NB4 (cell line): ENCODE measurements around the gene OPHN1.

Source experiments
- DNase-seq: peaks from one replicate; pipeline ENCODE4 v3.0.0; 2010; ENCODE audit warnings: low read depth
- H3K4me3 ChIP-seq: one replicate; pipeline ENCODE4 v1.5.1; 2011; ENCODE audit warnings: mild to moderate bottlenecking, low read depth, low read length, moderate library complexity
- CTCF ChIP-seq: IDR thresholded peaks from one replicate; pipeline ENCODE4 v1.5.1; 2012; ENCODE audit warnings: low read depth, low read length
- MYC ChIP-seq: IDR thresholded peaks from 2 replicates; pipeline ENCODE4 v1.6.1; 2011; ENCODE audit warnings: low read depth, low read length
- POLR2A ChIP-seq: IDR thresholded peaks from 2 replicates; pipeline ENCODE4 v1.6.1; 2011; ENCODE audit warnings: mild to moderate bottlenecking; ENCODE audit not compliant: insufficient read length; ENCODE audit errors: extremely low read depth
- TF ChIP-seq, protein P1 (sequence below): IDR thresholded peaks from 2 replicates; pipeline ENCODE4 v1.6.1; 2011; ENCODE audit warnings: low read depth, low read length

Gene OPHN1

GRCh38 chrX:68299898-68300297 is 133.4 kb downstream of the OPHN1 start:
- no peak for TF ChIP-seq MYC
- TF ChIP-seq CTCF: no peak
- TF ChIP-seq POLR2A: no peak
- TF ChIP-seq, protein P1, sequence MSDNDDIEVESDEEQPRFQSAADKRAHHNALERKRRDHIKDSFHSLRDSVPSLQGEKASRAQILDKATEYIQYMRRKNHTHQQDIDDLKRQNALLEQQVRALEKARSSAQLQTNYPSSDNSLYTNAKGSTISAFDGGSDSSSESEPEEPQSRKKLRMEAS: no peak
- no peak for DNase-seq
- no peak overlapping the region for H3K4me3 ChIP-seq

- TF ChIP-seq POLR2A (no peak), CTCF (no peak), MYC (no peak)
- TF ChIP-seq, protein P1: no peak
- no peak overlapping the region for H3K4me3 ChIP-seq
- no peak for DNase-seq
Measured at GRCh38 chrX:68292471-68292870, 140.8 kb downstream of the OPHN1 start.

- TF ChIP-seq, protein P1: no peak
- no peak overlapping the region for H3K4me3 ChIP-seq
- no peak for DNase-seq
Measured at GRCh38 chrX:68288127-68288526, 145.2 kb downstream of the OPHN1 start.

- no peak for DNase-seq
- H3K4me3 ChIP-seq: no peak overlapping the region
- TF ChIP-seq POLR2A (no peak), CTCF (no peak), MYC (no peak)
- TF ChIP-seq, protein P1: no peak
Measured at GRCh38 chrX:68287419-68287818, 145.9 kb downstream of the OPHN1 start.

DNA sequence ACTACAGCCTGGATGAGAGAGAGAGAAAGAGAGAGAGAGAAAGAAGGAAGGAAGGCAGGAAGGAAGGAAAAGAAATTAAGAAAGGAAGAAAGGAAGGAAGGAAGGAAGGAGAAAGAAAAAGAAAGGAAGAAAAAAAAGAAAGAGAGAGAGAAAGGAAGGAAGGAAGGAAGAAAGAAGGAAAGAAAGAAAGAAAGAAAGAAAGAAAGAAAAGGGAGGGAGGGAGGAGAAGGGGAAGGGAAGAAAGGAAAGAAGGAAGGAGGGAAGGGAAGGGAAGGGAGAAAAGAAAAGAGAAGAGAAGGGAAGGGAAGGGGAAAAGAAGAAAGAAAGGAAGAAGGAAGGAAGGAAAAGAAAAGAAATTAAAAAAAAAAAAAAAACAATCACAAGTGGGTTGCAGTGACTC is 146.3 kb downstream of the OPHN1 start:
- DNase-seq: no peak
- H3K4me3 ChIP-seq: no peak overlapping the region
- no peak for TF ChIP-seq CTCF
- TF ChIP-seq MYC: no peak
- TF ChIP-seq, protein P1: no peak
- no peak for TF ChIP-seq POLR2A

GRCh38 chrX:68286076-68286475 is 147.2 kb downstream of the OPHN1 start:
- DNase-seq: no peak
- TF ChIP-seq MYC (no peak), CTCF (no peak), POLR2A (no peak)
- TF ChIP-seq, protein P1: no peak
- no peak overlapping the region for H3K4me3 ChIP-seq
